SK-N-MC (cell line): Measurements from ENCODE around the gene BARX1.
"Not testable (repeated sequence)": the region's sequence is repeated elsewhere in the genome, so short reads cannot be mapped to it uniquely, and the experiment has no call there.

Source experiments
- DNase-seq: peaks from one replicate; pipeline ENCODE4 v3.0.0-alpha.2; 2011; ENCODE audit warnings: low read depth, low spot score
- H3K27ac ChIP-seq: fragments of 200-600 bp; sonication (generic); 2 replicates; pipeline ENCODE4 v1.5.1; 2016; ENCODE audit warnings: mixed run types
- H3K36me3 ChIP-seq: fragments of 200-600 bp; sonication (generic); 2 replicates; pipeline ENCODE4 v1.6.1; 2017; ENCODE audit warnings: antibody characterized with exemption, low read length, mixed read lengths; ENCODE audit not compliant: insufficient read depth
- H3K4me3 ChIP-seq: fragments of 200-600 bp; sonication (generic); 2 replicates; pipeline ENCODE4 v1.5.1; 2016
- H3K9ac ChIP-seq: fragments of 200-600 bp; sonication (generic); 2 replicates; pipeline ENCODE4 v1.8.0; 2017; ENCODE audit warnings: mixed run types, mixed read lengths; ENCODE audit not compliant: insufficient read length
- H3K9me3 ChIP-seq: fragments of 200-600 bp; sonication (generic); 2 replicates; pipeline ENCODE4 v1.6.1; 2017; ENCODE audit warnings: low read depth, mild to moderate bottlenecking, antibody characterized with exemption, low read length, moderate library complexity, mixed read lengths
- EZH2 ChIP-seq: fragments of 200-600 bp; sonication (generic); IDR thresholded peaks from one replicate; pipeline ENCODE4 v1.6.1; 2017; ENCODE audit warnings: antibody characterized with exemption
- FOXP2 ChIP-seq: optimal IDR thresholded peaks from 2 replicates; pipeline ENCODE3; 2011; ENCODE audit warnings: mild to moderate bottlenecking, moderate library complexity; ENCODE audit not compliant: insufficient read depth; ENCODE audit errors: extremely low read length, control extremely low read depth
- POLR2AphosphoS5 ChIP-seq: IDR thresholded peaks from 2 replicates; pipeline ENCODE4 v1.6.1; 2012; ENCODE audit warnings: mild to moderate bottlenecking, low read depth, low read length, borderline replicate concordance

Gene BARX1

DNA sequence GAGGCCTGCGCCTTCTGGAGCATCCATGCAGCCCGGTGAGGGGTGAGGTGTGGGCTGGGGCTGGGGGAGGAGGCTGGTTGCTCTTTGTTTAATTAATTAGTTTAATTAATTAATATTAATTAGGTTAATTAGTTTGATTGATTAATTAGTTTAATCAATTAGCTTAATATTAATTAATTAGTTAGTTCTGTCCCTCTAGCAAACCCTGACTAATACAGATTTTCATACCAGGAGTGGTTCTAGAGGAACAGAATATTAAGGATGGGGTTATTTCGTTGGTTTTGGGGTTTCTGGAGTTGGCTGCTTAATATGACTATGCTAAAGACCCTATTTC, 14.1 kb upstream of the BARX1 start:
- no peaks in the 10 kb centered on the region for H3K36me3 ChIP-seq
- no peak overlapping the region for H3K9ac ChIP-seq
- H3K9me3 ChIP-seq, result no peaks in the 10 kb centered on the region
- no peak overlapping the region for H3K27ac ChIP-seq
- TF ChIP-seq FOXP2, result no peak
- TF ChIP-seq EZH2, result no peak
- no peak for TF ChIP-seq POLR2AphosphoS5
- no peak for DNase-seq
- no peak overlapping the region for H3K4me3 ChIP-seq

DNA sequence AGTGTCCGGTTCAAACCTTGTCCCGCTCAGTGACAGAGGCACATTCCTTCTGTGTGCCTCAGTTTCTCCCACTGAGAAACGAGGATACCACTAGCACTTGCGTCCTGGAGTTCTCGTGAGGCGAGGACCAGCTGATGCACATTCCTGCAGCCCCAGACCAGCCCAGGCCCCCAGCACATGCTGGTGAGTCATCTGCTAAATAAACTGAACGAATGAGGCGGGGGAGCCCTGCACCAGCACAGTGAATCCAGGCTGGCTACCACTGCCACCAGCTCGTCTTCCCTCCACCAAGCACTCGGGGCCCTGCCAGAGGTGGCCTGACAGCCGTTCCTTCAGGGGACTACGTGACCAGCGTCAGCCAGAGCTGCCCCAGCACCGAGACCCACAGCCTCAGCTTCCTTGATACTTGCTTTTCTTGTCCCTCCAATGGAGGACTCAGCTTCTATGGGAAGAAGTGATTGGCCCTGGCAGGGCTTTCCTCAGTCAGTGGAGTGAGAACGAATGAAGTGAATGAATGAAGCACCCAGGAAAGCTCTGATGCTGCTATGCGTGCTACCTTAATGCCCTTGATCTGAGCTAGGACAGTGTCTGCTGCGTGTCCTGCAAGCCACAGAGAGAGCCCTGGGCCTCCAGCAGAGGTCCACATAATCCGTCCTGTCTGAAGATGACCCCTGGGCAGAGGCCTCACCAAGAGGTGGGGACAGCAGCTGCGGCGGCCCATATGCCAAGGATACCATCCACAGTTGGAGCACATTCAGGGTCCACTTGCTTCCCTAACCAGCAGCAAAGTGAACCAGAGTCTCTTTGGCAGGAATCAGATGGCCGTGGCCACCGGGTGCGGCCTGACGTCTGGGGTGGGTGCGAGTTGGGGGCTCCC, 13.5 kb upstream of the BARX1 start:
- Histone ChIP-seq H3K9me3 (no peaks in the 10 kb centered on the region), H3K27ac (no peak overlapping the region), H3K36me3 (no peaks in the 10 kb centered on the region), H3K4me3 (no peak overlapping the region), H3K9ac (no peak overlapping the region)
- no peak for TF ChIP-seq FOXP2
- no peak for TF ChIP-seq POLR2AphosphoS5
- no peak for TF ChIP-seq EZH2
- DNase-seq, result no peak

GRCh38 chr9:93967020-93967803, 12.1 kb upstream of the BARX1 start:
- Histone ChIP-seq H3K9me3 (no peaks in the 10 kb centered on the region), H3K27ac (no peak overlapping the region), H3K4me3 (no peak overlapping the region), H3K9ac (no peak overlapping the region), H3K36me3 (no peaks in the 10 kb centered on the region)
- DNase-seq, result no peak
- TF ChIP-seq FOXP2, result no peak
- TF ChIP-seq EZH2, result no peak
- TF ChIP-seq POLR2AphosphoS5, result no peak

GRCh38 chr9:93965830-93966577, 10.8 kb upstream of the BARX1 start:
- no peak for DNase-seq
- TF ChIP-seq POLR2AphosphoS5 (no peak), FOXP2 (no peak), EZH2 (no peak)

DNA sequence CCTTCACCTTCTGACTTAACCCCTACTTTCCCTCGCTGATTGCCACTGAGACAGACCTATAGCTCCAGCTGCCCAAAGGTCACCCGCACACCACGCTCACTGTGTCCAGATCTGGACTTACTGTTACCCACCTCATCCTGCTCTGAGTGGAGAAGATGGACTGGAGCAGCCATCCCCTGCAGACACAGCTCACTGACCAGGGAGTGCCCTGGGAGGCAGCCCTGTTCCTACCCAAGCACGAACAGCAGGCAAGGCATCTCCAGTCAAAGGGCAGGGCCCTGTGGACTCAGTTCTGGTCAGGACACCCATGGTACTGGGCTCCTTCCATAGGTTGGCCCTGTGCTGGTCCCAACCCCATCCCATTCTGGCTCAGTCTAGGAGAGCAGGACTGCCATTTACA, 9.5 kb upstream of the BARX1 start:
- Histone ChIP-seq H3K27ac (no peak overlapping the region), H3K36me3 (no peaks in the 10 kb centered on the region), H3K9me3 (no peaks in the 10 kb centered on the region), H3K9ac (no peak overlapping the region), H3K4me3 (no peak overlapping the region)
- TF ChIP-seq FOXP2 (no peak), POLR2AphosphoS5 (no peak), EZH2 (no peak)
- DNase-seq, result no peak

More at GRCh38 chr9:93965830-93966577, 10.8 kb upstream of the BARX1 start:
- Histone ChIP-seq H3K9ac (no peak overlapping the region), H3K4me3 (no peak overlapping the region), H3K27ac (no peak overlapping the region), H3K36me3 (no peaks in the 10 kb centered on the region), H3K9me3 (no peaks in the 10 kb centered on the region)

DNA sequence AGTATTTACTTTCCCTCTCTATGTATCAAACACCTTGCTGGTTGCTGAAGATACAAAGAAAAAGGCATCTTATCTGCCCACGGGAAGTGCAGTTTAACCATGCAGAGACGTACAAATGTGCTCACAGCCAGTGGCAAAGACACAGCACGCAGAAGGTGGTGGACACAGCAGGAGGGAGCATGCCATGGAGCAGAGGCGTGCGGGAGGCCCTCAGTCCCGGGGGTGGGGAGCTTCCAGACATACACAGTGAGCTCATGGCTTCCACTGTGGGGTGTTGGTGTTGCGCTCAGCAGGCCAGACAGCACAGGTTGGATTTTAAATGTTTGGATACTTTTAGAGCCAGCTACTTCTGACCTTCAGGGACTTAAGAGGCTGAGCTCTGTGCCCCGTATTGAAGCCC, 8.8 kb upstream of the BARX1 start:
- Histone ChIP-seq H3K9ac (no peak overlapping the region), H3K9me3 (no peaks in the 10 kb centered on the region), H3K36me3 (no peaks in the 10 kb centered on the region), H3K4me3 (no peak overlapping the region), H3K27ac (no peak overlapping the region)
- DNase-seq, result no peak
- TF ChIP-seq FOXP2 (no peak), EZH2 (no peak), POLR2AphosphoS5 (no peak)

- DNase-seq, H3K27ac ChIP-seq, H3K36me3 ChIP-seq, H3K9me3 ChIP-seq, H3K9ac ChIP-seq: not testable (repeated sequence)
- 0 out of 2 replicates have a peak overlapping the region, but pooled peaks have one; percentile 28 for H3K4me3 ChIP-seq
These were observed 8.3 kb upstream of the BARX1 start for GRCh38 chr9:93963489-93963888.
